Left cardiac atrium (tissue), 4 donors: ENCODE data around the gene BSG. TPM values are rescaled to one million over a fixed set of nuclear protein-coding genes. Genes with fewer than 3 reads are reported as not detected.

Experiments
- ATAC-seq, 2 donors: fragments of 200-7000 bp; cut with Tn5 transposase; one replicate each; pipeline ENCODE4 v1.9.1; 2020; ENCODE audit warnings: mild to moderate bottlenecking in 2 of 2, moderate library complexity in 2 of 2
- DNase-seq: peaks from one replicate; pipeline ENCODE4 v3.0.0-alpha.2; 2020
- intact Hi-C, 2 donors: fragments of 100-400 bp; cut with DNase I; formaldehyde crosslinking; loops; one replicate each; pipeline versions ENCODE4 v1.14.1 to v1.15.1; 2022 to 2023
- total RNA-seq, 2 donors: library from RNA; stranded (reverse); fragmentation: NEBNext Ultra II Directional; extraction: Animal tissue kit (Norgen Biotek cat#: 25700); gene quantifications; one replicate each; pipeline ENCODE4 v1.2.1, GENCODE V29; 2021
- donor health status: DM: no; HTN: yes; CAD: no.
- donor health status: DM: no; HTN: yes; CAD: no; lungs with severe emphysema.
- donor health status: DM: yes; HTN: yes; CAD: no.
- donor health status: Dilated cardiomyopathy.

BSG gene
- total RNA-seq, 2 donors from 2014 or later, result 847 to 1,152 TPM

- intact Hi-C loops, result no loop called here
- no peak for DNase-seq
Observed at GRCh38 chr19:538641-539428, 33.6 kb upstream of the BSG start.

DNA sequence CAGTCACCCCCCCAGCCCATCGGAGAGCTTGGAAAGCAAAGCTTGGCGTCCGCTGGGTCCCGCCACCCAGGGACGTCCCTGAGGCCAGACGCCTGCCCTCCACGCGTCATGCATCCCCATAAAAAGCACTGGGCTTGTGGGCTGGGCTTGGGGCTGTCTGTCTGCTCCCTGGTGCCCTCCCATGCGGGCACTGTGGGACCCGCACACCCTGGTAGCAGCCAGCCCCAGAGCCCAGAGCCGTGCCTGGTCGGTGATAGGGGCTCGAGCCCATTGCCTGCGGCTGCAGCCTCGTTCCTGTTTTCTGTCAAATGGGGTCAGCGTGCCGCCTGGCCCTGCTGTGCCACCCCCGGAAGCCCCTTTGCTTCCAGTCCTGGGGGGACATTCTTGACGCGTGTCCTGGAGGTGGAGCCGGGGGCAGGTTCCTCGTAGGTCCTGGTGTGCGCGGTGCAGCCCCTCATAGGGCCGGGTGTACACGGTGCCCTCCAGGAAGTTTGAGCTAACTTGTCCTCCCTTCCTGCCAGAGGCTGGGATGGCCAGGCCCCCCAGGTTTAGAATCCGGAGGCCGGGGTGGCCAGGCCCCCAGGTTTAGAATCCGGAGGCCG, 32.9 kb upstream of the BSG start:
- DNase-seq (no peak), ATAC-seq (peak in 1 of 2 donors; percentile 48)
- intact Hi-C loops, result no loop called here

More at GRCh38 chr19:538641-539428, 33.6 kb upstream of the BSG start:
- no peak for ATAC-seq

DNA sequence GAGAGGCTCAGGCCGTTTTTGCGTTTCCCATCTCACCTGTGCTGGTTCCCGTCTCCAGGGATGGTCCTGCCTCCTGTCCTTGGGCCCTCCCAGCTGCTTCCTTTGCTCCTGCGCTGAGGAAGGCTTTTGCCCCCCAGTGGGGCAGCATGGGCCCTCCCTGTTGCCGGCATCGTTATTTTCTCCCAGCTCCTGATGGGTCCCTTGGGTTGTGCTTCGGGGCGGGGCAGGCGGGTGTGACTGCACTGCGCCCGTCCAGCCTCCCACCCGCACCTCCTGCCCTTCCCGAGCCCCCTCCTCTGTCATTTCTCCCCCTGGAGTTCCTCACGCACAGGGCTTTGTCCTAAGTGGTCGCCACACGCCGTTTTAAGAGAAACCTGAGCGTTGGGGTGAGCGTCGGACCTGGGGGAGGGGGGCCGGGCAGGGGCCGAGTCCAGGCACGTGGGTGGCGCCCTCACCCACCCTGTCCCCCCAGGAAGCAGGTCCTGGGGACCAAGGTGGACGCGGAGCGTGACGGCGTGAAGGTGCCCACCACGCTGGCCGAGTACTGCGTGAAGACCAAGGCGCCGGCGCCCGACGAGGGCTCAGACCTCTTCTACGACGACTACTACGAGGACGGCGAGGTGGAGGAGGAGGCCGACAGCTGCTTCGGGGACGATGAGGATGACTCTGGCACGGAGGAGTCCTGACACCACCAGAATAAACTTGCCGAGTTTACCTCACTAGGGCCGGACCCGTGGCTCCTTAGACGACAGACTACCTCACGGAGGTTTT, 31.3 kb upstream of the BSG start:
- intact Hi-C loops, result no loop called here
- ATAC-seq (no peak), DNase-seq (no peak)

DNA sequence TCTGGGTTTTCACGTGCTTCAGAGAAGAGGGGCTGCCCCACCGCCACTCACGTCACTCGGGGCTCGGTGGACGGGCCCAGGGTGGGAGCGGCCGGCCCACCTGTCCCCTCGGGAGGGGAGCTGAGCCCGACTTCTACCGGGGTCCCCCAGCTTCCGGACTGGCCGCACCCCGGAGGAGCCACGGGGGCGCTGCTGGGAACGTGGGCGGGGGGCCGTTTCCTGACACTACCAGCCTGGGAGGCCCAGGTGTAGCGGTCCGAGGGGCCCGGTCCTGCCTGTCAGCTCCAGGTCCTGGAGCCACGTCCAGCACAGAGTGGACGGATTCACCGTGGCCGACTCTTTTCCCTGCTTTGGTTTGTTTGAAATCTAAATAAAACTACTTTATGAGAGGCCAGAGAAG, 30.7 kb upstream of the BSG start:
- ATAC-seq (no peak), DNase-seq (no peak)
- intact Hi-C loops, result no loop called here

DNA sequence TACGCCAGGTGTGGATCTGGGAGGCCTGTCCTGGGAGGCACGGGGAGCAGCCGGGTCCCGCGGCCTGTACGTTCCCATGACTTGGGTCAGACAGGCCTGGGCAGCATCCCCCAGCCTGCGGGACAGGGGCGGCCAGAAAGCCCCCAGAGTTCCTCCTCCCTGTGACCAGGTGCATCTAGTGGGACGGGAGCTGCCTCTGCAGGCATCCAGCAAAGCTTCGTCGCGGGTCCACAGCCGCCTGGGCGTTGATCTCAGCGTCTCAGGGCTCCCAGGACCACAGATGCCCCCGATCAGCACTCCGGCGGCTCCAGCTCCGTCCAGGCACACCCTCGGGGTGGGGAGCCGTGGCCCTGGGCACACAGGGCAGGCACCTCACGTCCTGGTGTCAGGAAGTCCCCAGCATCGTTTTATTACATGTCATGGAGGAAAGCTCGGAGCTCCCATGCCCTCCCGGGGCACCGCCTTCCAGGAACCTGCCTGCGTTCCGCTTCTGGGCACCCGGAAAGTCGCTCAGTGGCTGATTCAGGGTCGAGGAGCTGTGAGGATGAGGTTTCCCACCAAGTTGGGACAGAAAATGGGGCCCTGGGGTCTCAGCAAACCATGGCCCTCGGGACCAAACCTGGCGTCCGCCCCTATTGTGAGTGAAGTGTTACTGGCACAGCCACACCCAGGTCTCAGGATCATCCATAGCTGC, 30.1 kb upstream of the BSG start:
- DNase-seq, result no peak
- intact Hi-C loops, result no loop called here
- no peak for ATAC-seq

DNA sequence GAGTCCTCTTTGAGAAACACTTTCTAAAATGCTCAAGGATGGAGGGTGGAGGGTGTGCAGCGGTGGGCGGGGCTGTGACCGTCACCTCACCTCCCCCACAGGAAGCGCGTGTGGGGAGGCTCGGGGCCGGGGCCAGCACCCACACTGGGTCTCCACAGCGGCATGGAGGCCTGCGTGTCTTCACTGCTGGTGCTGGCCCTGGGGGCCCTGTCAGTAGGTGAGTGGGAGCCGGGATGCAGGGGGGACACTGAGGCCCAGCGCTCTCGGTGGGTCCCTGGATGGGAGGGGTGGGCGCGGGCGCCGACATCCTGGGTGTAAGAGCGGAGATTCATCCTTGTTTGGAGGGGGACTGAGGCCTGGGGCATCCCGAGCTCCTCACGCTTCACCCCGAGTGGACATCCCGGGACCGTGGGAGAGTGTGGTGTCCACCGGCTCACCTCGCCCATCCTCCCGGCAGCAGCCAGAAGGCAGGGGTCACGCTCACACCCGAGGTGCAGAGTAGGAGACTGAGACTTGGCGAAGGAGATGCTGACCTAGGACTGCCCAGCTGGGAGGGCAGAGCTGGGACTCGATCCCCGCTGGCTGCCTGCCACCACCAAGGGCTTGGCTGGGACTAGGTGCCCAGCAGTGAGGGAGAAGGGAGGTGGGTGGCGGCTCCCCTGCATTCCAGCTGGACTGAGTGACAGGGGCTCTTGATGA, 28.3 kb upstream of the BSG start, which contains the start of gene GZMM:
TSS of gene GZMM (plus strand) at position 144 of the 699 bp plus-strand sequence. CDS start at position 163, 19 bp downstream.
- ATAC-seq, result peak; percentile 32 to 45
- intact Hi-C loops, result no loop called here
- no peak for DNase-seq

DNA sequence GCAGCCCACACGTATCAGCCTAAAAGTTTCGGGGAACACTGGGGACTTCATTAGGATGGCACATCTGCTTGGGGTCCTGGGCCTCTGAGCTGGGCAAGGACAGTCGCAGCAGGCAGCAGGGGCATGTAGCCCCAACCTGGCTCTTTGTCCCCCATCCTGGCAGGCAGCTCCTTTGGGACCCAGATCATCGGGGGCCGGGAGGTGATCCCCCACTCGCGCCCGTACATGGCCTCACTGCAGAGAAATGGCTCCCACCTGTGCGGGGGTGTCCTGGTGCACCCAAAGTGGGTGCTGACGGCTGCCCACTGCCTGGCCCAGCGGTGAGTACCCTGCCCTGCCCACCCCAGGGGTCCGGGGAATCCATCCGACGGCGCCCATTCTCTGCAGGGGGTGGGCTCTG, 25.3 kb upstream of the BSG start:
- intact Hi-C loops, result no loop called here
- DNase-seq, result no peak
- no peak for ATAC-seq

- DNase-seq (no peak), ATAC-seq (no peak)
- intact Hi-C loops, result no loop called here
Observed at GRCh38 chr19:547836-548720, 24.3 kb upstream of the BSG start.

DNA sequence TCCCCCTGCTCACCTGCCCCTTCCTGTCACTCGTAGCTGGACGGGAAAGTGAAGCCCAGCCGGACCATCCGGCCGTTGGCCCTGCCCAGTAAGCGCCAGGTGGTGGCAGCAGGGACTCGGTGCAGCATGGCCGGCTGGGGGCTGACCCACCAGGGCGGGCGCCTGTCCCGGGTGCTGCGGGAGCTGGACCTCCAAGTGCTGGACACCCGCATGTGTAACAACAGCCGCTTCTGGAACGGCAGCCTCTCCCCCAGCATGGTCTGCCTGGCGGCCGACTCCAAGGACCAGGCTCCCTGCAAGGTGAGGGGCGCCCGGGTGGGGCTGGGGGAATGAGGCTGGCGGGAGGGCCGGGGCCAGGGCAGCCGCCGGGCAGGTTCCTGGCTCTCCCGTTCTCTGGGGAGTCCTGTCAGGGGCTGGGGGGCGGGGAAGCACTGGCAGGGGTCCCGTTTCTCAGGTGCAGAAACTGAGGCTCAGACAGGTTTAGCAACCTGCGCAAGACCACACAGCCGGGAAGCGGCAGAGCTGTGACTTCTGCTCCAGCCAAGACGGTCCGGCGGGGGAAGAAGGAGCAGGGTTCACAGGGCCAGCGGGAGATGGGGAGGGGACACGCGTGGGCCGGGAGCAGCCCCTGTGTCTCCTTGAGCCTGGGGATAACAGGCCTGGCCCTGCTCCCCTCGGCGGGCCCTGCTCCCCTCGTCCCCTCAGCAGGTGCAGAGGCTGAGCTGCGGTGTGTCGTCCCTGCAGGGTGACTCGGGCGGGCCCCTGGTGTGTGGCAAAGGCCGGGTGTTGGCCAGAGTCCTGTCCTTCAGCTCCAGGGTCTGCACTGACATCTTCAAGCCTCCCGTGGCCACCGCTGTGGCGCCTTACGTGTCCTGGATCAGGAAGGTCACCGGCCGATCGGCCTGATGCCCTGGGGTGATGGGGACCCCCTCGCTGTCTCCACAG, 23.2 kb upstream of the BSG start:
- intact Hi-C loops, result no loop called here
- ATAC-seq (no peak), DNase-seq (no peak)

GRCh38 chr19:554817-555216, 17.6 kb upstream of the BSG start:
- DNase-seq (no peak), ATAC-seq (no peak)
- intact Hi-C loops, result no loop called here

GRCh38 chr19:555474-555808, 17.0 kb upstream of the BSG start:
- intact Hi-C loops, result no loop called here
- DNase-seq (no peak), ATAC-seq (no peak)

DNA sequence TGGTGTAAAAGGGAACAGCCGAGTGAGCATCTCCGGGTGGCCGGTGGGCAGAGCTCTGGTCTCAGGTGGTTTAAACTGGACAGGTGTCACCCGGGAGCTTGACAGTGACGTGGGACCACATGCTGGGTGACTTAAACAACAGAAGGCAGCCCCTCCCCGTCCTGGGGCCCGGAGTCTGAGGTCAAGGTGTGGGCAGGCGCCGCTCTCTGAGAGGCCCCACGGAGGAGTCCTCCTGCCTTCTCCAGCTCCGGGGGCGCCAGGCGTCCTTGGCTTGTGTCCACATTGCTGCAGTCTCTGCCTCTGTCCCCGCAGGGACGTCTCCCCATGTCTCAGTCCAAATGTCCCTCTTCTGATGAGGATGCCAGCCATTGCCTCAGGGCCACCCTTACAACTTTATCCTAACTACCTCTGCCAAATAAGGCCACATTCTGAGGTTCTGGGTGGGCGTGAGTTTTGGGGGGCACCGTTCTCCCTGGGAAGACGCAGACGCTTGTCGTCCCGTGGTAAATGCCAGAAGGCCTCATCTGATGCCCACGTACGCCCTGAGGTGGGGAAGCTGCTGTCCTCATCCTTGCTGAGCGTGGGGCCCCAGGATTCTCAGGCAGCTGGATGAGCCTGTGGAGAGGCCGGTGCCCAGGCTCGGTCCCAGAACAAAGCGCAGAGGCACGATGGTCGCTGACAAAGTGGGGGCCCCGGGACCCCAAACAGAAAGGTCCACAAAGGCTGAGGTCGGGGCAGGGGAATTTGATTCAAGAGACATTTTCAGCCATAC, 15.6 kb upstream of the BSG start:
- intact Hi-C loops, result no loop called here
- peak in 1 of 2 donors; percentile 9 for ATAC-seq
- DNase-seq, result no peak

DNA sequence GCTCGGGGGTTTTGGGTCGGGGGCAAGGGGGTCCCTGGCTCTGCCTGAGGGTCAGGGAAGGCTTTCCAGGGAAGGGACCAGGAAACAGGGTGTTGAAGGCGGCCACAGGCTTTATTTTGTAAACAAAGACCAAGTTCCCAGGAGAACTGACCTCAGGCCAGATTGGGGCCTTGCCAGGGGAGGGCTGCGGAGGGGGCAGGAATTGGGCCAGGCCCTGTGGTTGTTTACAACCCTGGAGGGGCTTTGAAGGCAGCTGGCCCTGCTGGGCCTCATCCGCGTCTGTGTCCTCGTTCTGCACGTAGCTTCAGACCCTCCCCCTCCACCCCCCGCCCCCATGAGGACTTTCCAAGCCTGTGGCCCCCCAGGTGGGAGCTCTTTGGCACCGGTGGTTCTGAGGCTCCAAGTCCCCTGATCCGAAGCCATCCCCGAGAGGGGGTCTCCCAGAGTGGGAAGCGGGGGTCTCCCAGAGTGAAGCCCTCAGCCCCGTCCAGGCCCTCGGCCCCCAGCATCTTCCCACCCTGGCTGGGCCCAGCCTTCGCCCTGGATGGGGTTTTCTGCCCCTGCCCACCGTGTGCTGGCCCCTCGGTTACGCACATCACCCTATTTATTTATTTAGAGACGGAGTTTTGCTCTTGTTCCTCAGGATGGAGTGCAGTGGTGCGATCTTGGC, 13.5 kb upstream of the BSG start:
- ATAC-seq, result peak in 1 of 2 donors; percentile 15
- no peak for DNase-seq
- intact Hi-C loops, result no loop called here

GRCh38 chr19:560121-560520, 12.3 kb upstream of the BSG start:
- DNase-seq (no peak), ATAC-seq (no peak)
- intact Hi-C loops, result no loop called here

- peak; percentile 65 for DNase-seq
- intact Hi-C loops, result no loop called here
- ATAC-seq, result peak in 1 of 2 donors; percentile 61
Observed at GRCh38 chr19:566403-566802, 6.0 kb upstream of the BSG start.

DNA sequence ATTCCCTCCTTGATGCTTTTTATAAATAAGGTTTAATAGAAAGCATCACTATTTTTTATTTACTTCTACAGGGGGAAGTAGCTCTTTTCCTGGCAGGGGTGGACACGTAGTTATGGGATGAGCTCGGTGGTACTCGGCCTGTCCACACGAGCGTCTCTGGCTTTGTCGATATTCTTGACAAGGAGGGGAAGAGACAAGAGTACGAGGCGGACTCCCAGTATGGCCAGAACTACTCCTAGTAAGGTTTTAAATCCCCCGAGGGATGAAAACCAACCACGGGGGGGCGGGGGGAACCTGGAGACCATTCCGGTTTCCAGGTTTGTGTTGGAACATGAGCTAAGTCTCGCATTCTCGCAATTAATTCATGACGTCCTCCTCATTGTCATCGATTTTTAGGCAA, 5.6 kb upstream of the BSG start:
- no peak for ATAC-seq
- intact Hi-C loops, result no loop called here

More for the DNA sequence above, 5.6 kb upstream of the BSG start:
- DNase-seq, result no peak
